ENCODE measurements around the gene NUP42. TPM values are rescaled to one million over a fixed set of nuclear protein-coding genes. Genes with fewer than 3 reads are reported as not detected.
"Not testable (repeated sequence)": the region's sequence is repeated elsewhere in the genome, so short reads cannot be mapped to it uniquely, and the experiment has no call there.

The NUP42 gene, protein sequence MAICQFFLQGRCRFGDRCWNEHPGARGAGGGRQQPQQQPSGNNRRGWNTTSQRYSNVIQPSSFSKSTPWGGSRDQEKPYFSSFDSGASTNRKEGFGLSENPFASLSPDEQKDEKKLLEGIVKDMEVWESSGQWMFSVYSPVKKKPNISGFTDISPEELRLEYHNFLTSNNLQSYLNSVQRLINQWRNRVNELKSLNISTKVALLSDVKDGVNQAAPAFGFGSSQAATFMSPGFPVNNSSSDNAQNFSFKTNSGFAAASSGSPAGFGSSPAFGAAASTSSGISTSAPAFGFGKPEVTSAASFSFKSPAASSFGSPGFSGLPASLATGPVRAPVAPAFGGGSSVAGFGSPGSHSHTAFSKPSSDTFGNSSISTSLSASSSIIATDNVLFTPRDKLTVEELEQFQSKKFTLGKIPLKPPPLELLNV
- polyA plus RNA-seq (ENCODE audit: insufficient read length in 4 of 4): 10 to 100 TPM; 53.2 to 79.9 (median 69.9) TPM

DNA sequence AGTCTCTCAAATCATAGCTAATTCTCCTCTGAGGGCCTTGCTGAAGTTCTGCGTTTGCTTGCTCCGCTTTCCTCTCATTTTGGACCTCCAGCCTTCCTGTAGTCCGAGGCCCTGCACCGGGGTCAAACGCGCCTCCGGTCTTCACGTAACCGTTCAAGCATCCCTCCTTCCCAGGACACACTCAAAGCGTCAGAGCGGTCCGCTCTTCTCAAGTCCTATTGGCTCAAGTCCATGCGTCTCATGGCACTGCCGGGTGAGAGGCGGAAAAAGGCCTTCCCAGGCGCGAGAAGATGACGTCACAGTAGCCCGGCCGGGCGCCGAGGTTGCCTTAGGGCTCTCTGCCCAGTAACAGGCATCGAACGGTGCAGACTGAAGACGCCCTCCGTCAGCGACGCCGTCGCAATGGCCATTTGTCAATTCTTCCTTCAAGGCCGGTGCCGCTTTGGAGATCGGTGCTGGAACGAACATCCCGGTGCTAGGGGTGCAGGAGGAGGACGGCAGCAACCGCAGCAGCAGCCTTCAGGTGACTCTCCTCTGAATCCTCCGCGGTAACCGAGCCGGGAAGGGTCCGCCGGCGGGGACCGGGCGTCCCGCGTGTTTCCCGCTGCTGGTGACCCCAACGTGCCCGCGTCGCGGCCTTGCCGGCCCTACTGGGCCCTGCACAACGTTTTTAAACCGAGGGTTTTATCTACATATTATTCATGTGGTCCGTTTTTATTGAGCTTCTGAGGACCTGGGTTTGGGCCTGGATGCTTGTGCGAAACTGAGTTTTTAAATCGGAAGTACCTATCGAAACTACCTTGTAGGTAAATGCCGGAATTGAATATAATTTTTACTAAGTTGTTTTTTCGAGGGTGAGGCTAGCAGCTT is at the start of gene NUP42:
Gene NUP42 (plus strand): TSS at position 365 of the 870 bp plus-strand sequence. CDS start 38 bp downstream, at position 403.
- peak; percentile 95 to 97 (median 97) for DNase-seq (ENCODE audit: low read depth in 4 of 4, low spot score in 2 of 4)

- DNase-seq (ENCODE audit: low read depth in 4 of 4, low spot score in 2 of 4): no peak
Observed at GRCh38 chr7:23133797-23134196, 48.1 kb upstream of the NUP42 start.

GRCh38 chr7:23135755-23136154 is 46.1 kb upstream of the NUP42 start:
- no peak for DNase-seq (ENCODE audit: low read depth in 4 of 4, low spot score in 2 of 4)

DNA sequence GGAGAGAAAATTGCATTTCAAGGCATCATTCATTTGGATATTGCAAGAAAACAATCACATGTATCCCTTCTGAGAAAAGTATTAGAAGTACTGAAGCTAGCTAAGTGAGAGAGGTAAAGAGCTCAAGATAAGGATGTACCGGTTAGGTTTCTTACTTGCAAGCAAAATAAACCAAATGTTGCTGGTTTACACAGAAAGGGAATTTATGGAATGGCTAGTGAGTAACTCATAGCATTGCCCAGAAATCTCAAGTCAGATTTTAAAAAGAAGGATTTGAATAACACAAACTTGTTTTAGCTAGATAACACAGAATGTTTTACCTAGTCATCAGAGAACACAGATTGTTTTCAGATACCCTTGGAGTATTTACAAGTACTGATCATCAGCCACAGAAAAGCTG is 45.6 kb upstream of the NUP42 start:
- no peak for DNase-seq (ENCODE audit: low read depth in 4 of 4, low spot score in 2 of 4)

GRCh38 chr7:23157679-23158078 is 24.2 kb upstream of the NUP42 start:
- DNase-seq (ENCODE audit: low read depth in 4 of 4, low spot score in 2 of 4): no peak

DNA sequence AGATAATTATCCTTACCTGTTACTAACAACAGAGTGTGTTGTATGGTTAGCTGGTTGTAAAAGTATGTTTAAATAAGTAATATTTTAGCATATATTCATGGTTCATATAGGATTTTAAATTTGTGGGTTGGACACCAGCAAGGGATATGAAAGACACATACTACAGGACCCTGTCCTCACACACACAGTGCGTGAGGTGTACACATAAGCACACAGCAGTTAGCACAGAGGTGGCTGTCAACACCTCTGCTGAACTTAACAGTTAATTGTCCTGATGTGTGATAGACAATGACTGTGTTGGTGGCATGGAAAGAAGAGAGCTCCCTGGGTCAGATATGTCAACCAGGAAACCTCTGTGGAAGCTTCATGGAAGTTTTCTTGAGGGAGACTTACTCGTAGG is 23.3 kb upstream of the NUP42 start:
- DNase-seq (ENCODE audit: low read depth in 4 of 4, low spot score in 2 of 4): no peak

- DNase-seq (ENCODE audit: low read depth in 4 of 4, low spot score in 2 of 4): no peak
Observed at GRCh38 chr7:23161482-23161881, 20.4 kb upstream of the NUP42 start.

GRCh38 chr7:23164846-23165245 is 17.0 kb upstream of the NUP42 start:
- no peak for DNase-seq (ENCODE audit: low read depth in 4 of 4, low spot score in 2 of 4)

GRCh38 chr7:23165316-23165715 is 16.5 kb upstream of the NUP42 start:
- DNase-seq (ENCODE audit: low read depth in 4 of 4, low spot score in 2 of 4): no peak

DNA sequence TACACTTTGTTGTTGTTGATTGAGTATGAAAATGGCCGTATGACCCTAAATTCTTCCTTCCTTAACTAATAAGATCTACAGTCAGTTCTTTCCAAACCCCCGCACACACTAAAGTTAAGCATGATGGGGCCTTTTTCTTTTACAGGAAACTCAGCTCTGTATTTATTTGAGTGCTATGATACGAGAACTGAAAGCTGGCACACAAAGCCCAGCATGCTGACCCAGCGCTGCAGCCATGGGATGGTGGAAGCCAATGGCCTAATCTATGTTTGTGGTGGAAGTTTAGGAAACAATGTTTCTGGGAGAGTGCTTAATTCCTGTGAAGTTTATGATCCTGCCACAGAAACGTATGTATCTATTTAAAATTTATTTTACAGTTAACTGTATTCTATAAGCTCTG is 14.2 kb upstream of the NUP42 start:
- no peak for DNase-seq (ENCODE audit: low read depth in 4 of 4, low spot score in 2 of 4)

GRCh38 chr7:23168111-23168885 is 13.6 kb upstream of the NUP42 start:
- DNase-seq (ENCODE audit: low read depth in 4 of 4, low spot score in 2 of 4): no peak

DNA sequence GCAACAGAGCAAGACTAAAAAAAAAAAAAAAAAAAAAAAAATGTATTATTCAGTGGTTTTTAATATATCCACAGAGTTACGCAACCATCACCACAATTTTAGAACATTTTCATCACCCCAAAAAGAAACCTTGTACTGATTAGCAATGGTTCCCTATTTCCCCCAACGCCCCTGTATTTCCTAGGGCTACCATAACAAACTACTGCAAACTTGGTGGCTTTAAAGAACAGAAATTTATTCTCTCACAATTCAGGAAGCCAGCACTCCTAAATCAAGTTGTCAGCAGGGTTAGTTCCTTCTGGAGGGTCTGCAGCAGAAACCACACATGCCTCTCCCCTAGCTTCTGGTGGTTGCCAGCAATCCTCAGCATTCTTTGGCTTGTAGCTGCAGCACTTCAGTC is 5.9 kb upstream of the NUP42 start:
- no peak for DNase-seq (ENCODE audit: low read depth in 4 of 4, low spot score in 2 of 4)

- no peak for DNase-seq (ENCODE audit: low read depth in 4 of 4, low spot score in 2 of 4)
Observed at GRCh38 chr7:23183279-23184012, 1.6 kb downstream of the NUP42 start.

- DNase-seq (ENCODE audit: low read depth in 4 of 4, low spot score in 2 of 4): no peak
Observed at GRCh38 chr7:23184291-23184690, 2.4 kb downstream of the NUP42 start.

DNA sequence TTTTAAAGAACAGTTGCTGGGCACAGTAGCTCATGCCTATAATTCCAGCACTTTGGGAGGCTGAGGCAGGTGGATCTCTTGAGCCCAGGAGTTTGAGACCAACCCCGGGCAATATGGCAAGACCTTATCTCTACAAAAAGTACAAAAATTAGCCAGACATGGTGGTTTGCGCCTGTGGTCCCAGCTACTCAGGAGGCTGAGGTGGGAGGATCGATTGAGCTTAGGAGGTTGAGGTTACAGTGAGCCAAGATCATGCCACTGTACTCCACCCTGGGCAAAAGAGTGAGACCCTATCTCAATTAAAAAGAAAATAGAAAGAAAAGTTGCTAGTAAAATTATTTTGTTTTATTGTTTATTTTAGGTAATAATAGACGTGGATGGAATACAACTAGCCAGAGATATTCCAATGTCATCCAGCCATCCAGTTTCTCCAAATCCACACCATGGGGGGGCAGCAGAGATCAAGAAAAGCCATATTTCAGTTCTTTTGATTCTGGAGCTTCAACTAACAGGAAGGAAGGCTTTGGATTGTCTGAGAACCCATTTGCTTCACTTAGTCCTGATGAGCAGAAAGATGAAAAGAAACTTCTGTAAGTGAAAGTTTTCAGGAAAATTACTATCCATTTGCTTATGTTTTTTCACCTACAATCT is 3.0 kb downstream of the NUP42 start:
- peak in 1 of 4 donors; percentile 56 for DNase-seq (ENCODE audit: low read depth in 4 of 4, low spot score in 2 of 4)

GRCh38 chr7:23185980-23186379 is 4.1 kb downstream of the NUP42 start:
- DNase-seq (ENCODE audit: low read depth in 4 of 4, low spot score in 2 of 4): no peak

DNA sequence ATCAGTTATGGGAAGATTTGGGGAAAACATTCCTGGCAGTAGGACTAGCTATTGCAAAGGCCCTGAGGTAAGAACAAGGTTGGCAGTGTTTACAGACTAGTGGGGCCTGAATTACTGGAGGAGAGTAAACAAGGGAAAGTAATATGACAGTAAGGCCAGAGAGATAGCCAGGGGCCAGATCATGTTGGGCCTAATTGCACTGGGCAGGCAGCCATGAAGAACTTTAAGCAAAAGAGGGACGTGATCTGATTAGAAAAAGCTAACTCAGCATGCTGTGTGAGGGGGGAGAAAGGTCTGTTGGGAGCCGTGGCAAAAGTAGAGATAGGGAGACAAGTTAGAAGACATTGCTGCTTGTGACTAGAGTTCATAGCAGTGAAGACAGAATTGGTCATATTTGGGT is 9.2 kb downstream of the NUP42 start:
- no peak for DNase-seq (ENCODE audit: low read depth in 4 of 4, low spot score in 2 of 4)

DNA sequence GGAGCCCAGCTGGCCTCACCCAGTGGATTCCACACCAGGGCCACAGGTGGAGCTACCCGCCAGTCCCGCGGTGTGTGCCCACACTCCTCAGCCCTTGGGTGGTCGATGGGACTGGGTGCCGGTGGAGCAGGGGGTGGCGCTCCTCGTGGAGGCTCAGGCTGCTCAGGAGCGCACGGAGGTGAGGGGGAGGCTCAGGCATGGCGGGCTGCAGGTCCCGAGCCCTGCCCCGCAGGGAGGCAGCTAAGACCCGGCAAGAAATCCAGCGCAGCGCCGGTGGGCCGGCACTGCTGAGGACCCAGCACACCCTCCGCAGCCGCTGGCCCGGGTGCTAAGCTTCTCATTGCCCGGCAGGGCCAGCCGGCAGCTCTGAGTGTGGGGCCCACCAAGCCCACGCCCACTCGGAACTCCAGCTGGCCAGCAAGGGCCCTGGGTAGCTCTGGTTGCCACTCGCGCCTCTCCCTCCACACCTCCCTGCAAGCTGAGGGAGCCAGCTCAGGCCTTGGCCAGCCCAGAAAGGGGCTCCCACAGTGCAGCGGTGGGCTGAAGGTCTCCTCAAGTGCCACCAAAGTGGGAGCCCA is 11.9 kb downstream of the NUP42 start:
- DNase-seq (ENCODE audit: low read depth in 4 of 4, low spot score in 2 of 4): not testable (repeated sequence)

DNA sequence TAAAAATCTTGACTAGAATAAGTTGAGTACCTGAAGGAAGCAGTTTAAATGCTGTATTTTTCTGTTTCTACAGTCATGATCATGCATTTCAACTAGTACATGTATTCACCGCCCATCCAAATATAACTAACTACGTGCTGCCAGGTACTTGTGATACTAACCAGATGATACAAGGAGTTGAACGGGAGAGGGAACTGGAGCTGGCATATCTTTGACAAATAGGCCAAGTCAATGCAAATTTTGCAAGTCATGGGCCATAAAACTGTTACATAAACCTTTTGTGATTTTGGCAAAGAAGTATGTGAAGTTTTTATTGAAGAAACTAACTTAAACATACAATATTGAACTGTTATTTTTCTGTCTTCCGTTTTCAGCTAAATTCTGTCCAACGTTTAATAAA is 14.5 kb downstream of the NUP42 start:
- DNase-seq (ENCODE audit: low read depth in 4 of 4, low spot score in 2 of 4): no peak
